B cell (primary cell): ENCODE results near the gene PARVG. TPM values are rescaled to one million over a fixed set of nuclear protein-coding genes. Genes with fewer than 3 reads are reported as not detected.

ENCODE experiments used
- ATAC-seq: fragments of 200-7000 bp; cut with Tn5 transposase; one replicate; pipeline ENCODE4 v1.10.0; 2021; ENCODE audit warnings: low read depth, mild to moderate bottlenecking, moderate number of reproducible peaks, moderate library complexity
- CTCF ChIA-PET: fragments of 350-600 bp; sonication (Branson Sonifier 250); formaldehyde crosslinking; loops from one replicate; lab custom pipeline; 2021; ENCODE audit warnings: antibody characterized with exemption, inconsistent platforms; lab: Charles Lee
- POLR2A ChIA-PET: fragments of 350-600 bp; sonication (Branson Sonifier 250); formaldehyde crosslinking; loops from one replicate; lab custom pipeline; 2021; ENCODE audit warnings: antibody characterized with exemption; lab: Charles Lee
- DNase-seq: peaks from one replicate; pipeline ENCODE4 v3.0.0; 2013
- H2AFZ ChIP-seq: 2 replicates; pipeline ENCODE4 v1.6.1; 2012; ENCODE audit warnings: mild to moderate bottlenecking, low read depth, low read length; ENCODE audit not compliant: insufficient read depth, poor library complexity, severe bottlenecking
- H3K27ac ChIP-seq, 2 donors: 1 replicate in 1 of 2; 2 replicates in 1 of 2; pipeline ENCODE4 v1.5.1; 2012 to 2013; ENCODE audit warnings: low read length in 2 of 2, mild to moderate bottlenecking in 2 of 2, moderate library complexity in 1 of 2
- H3K27me3 ChIP-seq, 4 experiments: fragments of 200-600 bp in 1 of 4; sonication (generic) in 1 of 4; replicated peaks in 1 of 4; 1 replicate in 2 of 4; 2 replicates in 2 of 4; pipeline versions ENCODE4 v1.6.1 to v1.7.0; 2013 to 2016; ENCODE audit warnings: low read length in 3 of 4, mild to moderate bottlenecking in 2 of 4, mixed read lengths in 1 of 4, moderate library complexity in 1 of 4; ENCODE audit not compliant: insufficient read depth in 4 of 4, control insufficient read depth in 3 of 4; ENCODE audit errors: control extremely low read depth in 1 of 4
- H3K36me3 ChIP-seq, 2 experiments: replicated peaks in 1 of 2; 1 replicate in 1 of 2; 2 replicates in 1 of 2; pipeline versions ENCODE4 v1.6.1 to v1.7.1; 2013; ENCODE audit warnings: low read length in 1 of 2; ENCODE audit not compliant: insufficient read depth in 2 of 2, control insufficient read depth in 1 of 2; ENCODE audit errors: control extremely low read depth in 1 of 2, extremely low read depth in 1 of 2
- H3K4me1 ChIP-seq, 2 donors: fragments of 200-600 bp in 1 of 2; sonication (generic) in 1 of 2; 1 replicate in 1 of 2; 2 replicates in 1 of 2; pipeline versions ENCODE4 v1.5.1 to v1.6.1; 2013 to 2017; ENCODE audit warnings: low read length in 2 of 2; ENCODE audit not compliant: control insufficient read depth in 2 of 2, insufficient read depth in 2 of 2
- H3K4me2 ChIP-seq: replicated peaks from 2 replicates; pipeline ENCODE3; 2012; ENCODE audit warnings: mild to moderate bottlenecking, low read depth, low read length; ENCODE audit not compliant: poor library complexity, severe bottlenecking
- H3K4me3 ChIP-seq, 5 experiments: fragments of 200-600 bp in 1 of 5; sonication (generic) in 1 of 5; 1 replicate in 3 of 5; 2 replicates in 2 of 5; pipeline versions ENCODE4 v1.5.1 to v1.7.0; 2011 to 2016; ENCODE audit warnings: low read length in 4 of 5, mild to moderate bottlenecking in 4 of 5, low read depth in 2 of 5, control low read depth in 1 of 5, moderate library complexity in 1 of 5; ENCODE audit not compliant: insufficient read depth in 1 of 5; ENCODE audit errors: control extremely low read depth in 1 of 5, extremely low read depth in 1 of 5
- H3K79me2 ChIP-seq: fragments of 200-600 bp; sonication (generic); one replicate; pipeline ENCODE4 v1.6.0; 2016; ENCODE audit warnings: low read length; ENCODE audit not compliant: control insufficient read depth, insufficient read depth
- H3K9ac ChIP-seq: fragments of 200-600 bp; sonication (generic); 2 replicates; pipeline ENCODE4 v1.6.1; 2017; ENCODE audit warnings: mild to moderate bottlenecking, low read length, moderate library complexity
- H3K9me3 ChIP-seq, 3 donors: one replicate each; pipeline versions ENCODE4 v1.6.1 to v1.7.1; 2013; ENCODE audit warnings: low read length in 2 of 3; ENCODE audit not compliant: control insufficient read depth in 2 of 3, insufficient read depth in 1 of 3; ENCODE audit errors: control extremely low read depth in 1 of 3
- H4K20me1 ChIP-seq: 2 replicates; pipeline ENCODE4 v1.6.0; 2012; ENCODE audit warnings: mild to moderate bottlenecking, low read length; ENCODE audit not compliant: insufficient read depth, control insufficient read depth, poor library complexity, severe bottlenecking
- H3K27ac Mint-ChIP-seq: one replicate; pipeline ENCODE4 v1.8.0; 2021; ENCODE audit warnings: mixed read lengths
- H3K27me3 Mint-ChIP-seq: one replicate; pipeline ENCODE4 v1.8.0; 2021; ENCODE audit warnings: mixed read lengths
- H3K4me1 Mint-ChIP-seq: one replicate; pipeline ENCODE4 v1.8.0; 2021; ENCODE audit warnings: mixed read lengths
- H3K4me3 Mint-ChIP-seq: one replicate; pipeline ENCODE4 v1.8.0; 2021; ENCODE audit warnings: mixed read lengths
- H3K9me3 Mint-ChIP-seq: one replicate; pipeline ENCODE4 v1.8.0; 2022; ENCODE audit warnings: mixed read lengths; ENCODE audit not compliant: insufficient read depth
- CTCF ChIP-seq: fragments of 200-600 bp; IDR thresholded peaks from one replicate; pipeline ENCODE4 v1.8.0; 2022; ENCODE audit warnings: antibody characterized with exemption, mild to moderate bottlenecking
- EZH2 ChIP-seq: IDR thresholded peaks from 2 replicates; pipeline ENCODE4 v1.6.1; 2012; ENCODE audit warnings: borderline replicate concordance, low read depth, mild to moderate bottlenecking, moderate library complexity, low read length; ENCODE audit not compliant: insufficient read depth, poor library complexity, severe bottlenecking
- WGBS: methylation state at CpG from one replicate; pipeline ENCODE4 v1.1.5; 2013; ENCODE audit warnings: missing lambda C conversion rate; ENCODE audit not compliant: insufficient coverage; 5-methylcytosine and 5-hydroxymethylcytosine counted together
- intact Hi-C: fragments of 100-400 bp; cut with micrococcal nuclease; formaldehyde crosslinking; loops from one replicate; pipeline ENCODE4 v1.10.0; 2022
- polyA plus RNA-seq: library from polyadenylated mRNA; depleted of rRNA; stranded (reverse); fragments of >200 nt; gene quantifications from 2 replicates; pipeline ENCODE4 v1.2.3, GENCODE V29; 2012
- total RNA-seq, 2 donors: library from RNA; stranded (reverse); fragments of 120-200 nt in 1 of 2; gene quantifications; 1 replicate in 1 of 2; 2 replicates in 1 of 2; pipeline versions ENCODE4 v1.2.3 to v1.2.4, GENCODE V29; 2013 to 2022

PARVG gene
- total and polyA plus RNA-seq, 2 donors (not counting 1 experiment from before 2014, with no cell fraction given): 247 to 698 TPM

- Mint-ChIP-seq H3K4me1 (no peaks in the 10 kb centered on the region), H3K9me3 (peaks cover 3% of the 10 kb centered on the region), H3K27me3 (peaks cover 33% of the 10 kb centered on the region), H3K4me3 (no peak overlapping the region), H3K27ac (no peak overlapping the region)
- Histone ChIP-seq H3K9ac (no peak overlapping the region), H3K27ac (no peak overlapping the region), H3K4me1 (no peaks in the 10 kb centered on the region), H4K20me1 (no peaks in the 10 kb centered on the region), H3K4me3 (no peak overlapping the region), H3K27me3 (peaks cover 0 to 2% (median 0%) of the 10 kb centered on the region in 4 experiments), H3K9me3 (peaks cover 0 to 5% (median 4%) of the 10 kb centered on the region in 3 donors), H2AFZ (no peak overlapping the region), H3K4me2 (no peak overlapping the region), H3K79me2 (no peaks in the 10 kb centered on the region), H3K36me3 (no peaks in the 10 kb centered on the region)
- POLR2A ChIA-PET: no interaction called here
- TF ChIP-seq EZH2: no peak
- no peak for TF ChIP-seq CTCF
- CTCF ChIA-PET: no interaction called here
- ATAC-seq (no peak), DNase-seq (no peak)
- intact Hi-C loops: loop anchor here (10.0 kb wide), 1 partner anchor 80 kb away; no protein-coding TSS in a partner anchor
- 100% methylated on average over 1 of the region's 2 CpGs for WGBS
These were observed 74.1 kb downstream of the PARVG start for GRCh38 chr22:44254811-44255210.

GRCh38 chr22:44256085-44256484 lies 75.4 kb downstream of the PARVG start:
- ATAC-seq (no peak), DNase-seq (no peak)
- Histone ChIP-seq H3K27me3 (peaks cover 0 to 2% (median 0%) of the 10 kb centered on the region in 4 experiments), H3K4me1 (no peaks in the 10 kb centered on the region), H3K27ac (no peak overlapping the region), H3K4me2 (no peak overlapping the region), H3K9ac (no peak overlapping the region), H4K20me1 (no peaks in the 10 kb centered on the region), H3K36me3 (no peaks in the 10 kb centered on the region), H3K79me2 (no peaks in the 10 kb centered on the region), H3K4me3 (no peak overlapping the region), H3K9me3 (no peaks in the 10 kb centered on the region), H2AFZ (no peak overlapping the region)
- Mint-ChIP-seq H3K4me1 (no peaks in the 10 kb centered on the region), H3K27me3 (peaks cover 30% of the 10 kb centered on the region), H3K27ac (no peak overlapping the region), H3K4me3 (no peak overlapping the region), H3K9me3 (no peaks in the 10 kb centered on the region)
- CTCF ChIA-PET: no interaction called here
- POLR2A ChIA-PET: no interaction called here
- no peak for TF ChIP-seq EZH2
- TF ChIP-seq CTCF: no peak
- 78% methylated on average over 6 of the region's 6 CpGs for WGBS
- intact Hi-C loops: loop anchor here (10.0 kb wide), 1 partner anchor 81 kb away; no protein-coding TSS in a partner anchor
